GM18511 (cell line): ENCODE data around the gene OR10J1.

Experiments used
- ATAC-seq: cut with Tn5 transposase; IDR thresholded peaks from one replicate; pipeline ENCODE4 v1.9.1; 2021; ENCODE audit warnings: mild to moderate bottlenecking, moderate library complexity; ENCODE audit not compliant: unreplicated experiment

Gene OR10J1

DNA sequence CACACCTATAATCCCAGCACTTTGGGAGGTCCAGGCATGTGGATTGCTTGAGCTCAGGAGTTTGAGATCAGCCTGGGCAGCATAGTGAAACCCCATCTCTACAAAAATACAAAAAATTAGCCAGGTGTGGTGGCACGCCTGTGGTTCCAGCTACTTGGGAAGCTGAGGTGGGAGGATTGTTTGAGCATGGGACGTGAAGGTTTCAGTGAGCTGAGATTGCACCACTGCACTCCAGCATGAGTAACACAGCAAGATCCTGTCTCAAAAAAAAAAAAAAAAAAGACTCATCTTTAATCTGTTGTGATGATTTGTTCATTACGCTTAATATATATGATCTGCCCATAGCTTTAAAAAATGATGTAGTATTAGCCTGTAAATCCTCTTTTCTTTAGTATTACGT is 44.0 kb downstream of the OR10J1 start:
- ATAC-seq: no peak
